Activated B cell treated with CpG ODN at 0.5 μM for 24 hours (primary cell): ENCODE results near the gene TMEFF2. TPM values are rescaled to one million over a fixed set of nuclear protein-coding genes. Genes with fewer than 3 reads are reported as not detected.

Experiments
- ATAC-seq: fragments of 200-7000 bp; cut with Tn5 transposase; one replicate; pipeline ENCODE4 v1.10.0; 2021; ENCODE audit warnings: low read depth, mild to moderate bottlenecking, moderate library complexity
- CTCF ChIA-PET: fragments of 350-600 bp; sonication (Branson Sonifier 250); formaldehyde crosslinking; loops from one replicate; lab custom pipeline; 2021; ENCODE audit warnings: antibody characterized with exemption; lab: Charles Lee
- POLR2A ChIA-PET: fragments of 350-600 bp; sonication (Branson Sonifier 250); formaldehyde crosslinking; loops from one replicate; lab custom pipeline; 2021; ENCODE audit warnings: antibody characterized with exemption; lab: Charles Lee
- DNase-seq: peaks from one replicate; pipeline ENCODE4 v3.0.0; 2022
- H3K27ac Mint-ChIP-seq: one replicate; pipeline ENCODE4 v1.8.0; 2020; ENCODE audit warnings: mixed read lengths
- H3K27me3 Mint-ChIP-seq: one replicate; pipeline ENCODE4 v1.8.0; 2021; ENCODE audit warnings: mixed read lengths
- H3K36me3 Mint-ChIP-seq: one replicate; pipeline ENCODE4 v1.8.0; 2021; ENCODE audit warnings: low read depth, mixed read lengths
- H3K4me1 Mint-ChIP-seq: one replicate; pipeline ENCODE4 v1.8.0; 2021; ENCODE audit warnings: mixed read lengths
- H3K4me3 Mint-ChIP-seq: one replicate; pipeline ENCODE4 v1.8.0; 2020; ENCODE audit warnings: mild to moderate bottlenecking, mixed read lengths
- H3K9me3 Mint-ChIP-seq: one replicate; pipeline ENCODE4 v1.8.0; 2020; ENCODE audit warnings: mixed read lengths
- intact Hi-C: fragments of 100-400 bp; cut with micrococcal nuclease; formaldehyde crosslinking; loops from one replicate; pipeline ENCODE4 v1.15.1; 2024
- total RNA-seq: library from RNA; stranded (reverse); gene quantifications from 2 replicates; pipeline ENCODE4 v1.2.3, GENCODE V29; 2022
- TF ChIP-seq, protein P1 (sequence below): fragments of 200-600 bp; IDR thresholded peaks from one replicate; pipeline ENCODE4 v1.8.0; 2022; ENCODE audit warnings: antibody characterized with exemption, mild to moderate bottlenecking

Gene TMEFF2
- total RNA-seq, 1 donor from 2014 or later = not detected

DNA sequence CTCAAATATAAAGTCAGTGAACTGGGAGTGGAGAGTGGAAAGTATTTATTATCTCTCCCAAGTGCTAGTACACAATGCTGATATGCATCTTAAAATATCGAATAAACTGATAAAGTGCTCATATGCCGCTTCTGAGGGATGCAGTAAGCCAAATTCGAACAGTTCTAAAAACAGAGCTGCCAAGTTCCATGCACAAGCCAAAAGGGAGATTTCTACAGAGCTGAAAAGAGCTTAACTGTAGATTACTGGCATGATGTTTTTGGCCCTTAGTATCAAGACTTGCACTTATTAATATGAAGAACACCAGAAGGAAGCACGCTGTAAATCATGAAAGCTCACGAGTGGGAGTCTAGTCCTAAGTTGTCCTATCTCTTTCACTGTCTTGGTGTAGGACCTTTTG, 7.9 kb downstream of the TMEFF2 start:
- Mint-ChIP-seq H3K4me3 (no peak overlapping the region), H3K27me3 (peaks cover 22% of the 10 kb centered on the region), H3K36me3 (no peaks in the 10 kb centered on the region), H3K27ac (no peak overlapping the region), H3K9me3 (no peaks in the 10 kb centered on the region), H3K4me1 (no peaks in the 10 kb centered on the region)
- TF ChIP-seq, protein P1, sequence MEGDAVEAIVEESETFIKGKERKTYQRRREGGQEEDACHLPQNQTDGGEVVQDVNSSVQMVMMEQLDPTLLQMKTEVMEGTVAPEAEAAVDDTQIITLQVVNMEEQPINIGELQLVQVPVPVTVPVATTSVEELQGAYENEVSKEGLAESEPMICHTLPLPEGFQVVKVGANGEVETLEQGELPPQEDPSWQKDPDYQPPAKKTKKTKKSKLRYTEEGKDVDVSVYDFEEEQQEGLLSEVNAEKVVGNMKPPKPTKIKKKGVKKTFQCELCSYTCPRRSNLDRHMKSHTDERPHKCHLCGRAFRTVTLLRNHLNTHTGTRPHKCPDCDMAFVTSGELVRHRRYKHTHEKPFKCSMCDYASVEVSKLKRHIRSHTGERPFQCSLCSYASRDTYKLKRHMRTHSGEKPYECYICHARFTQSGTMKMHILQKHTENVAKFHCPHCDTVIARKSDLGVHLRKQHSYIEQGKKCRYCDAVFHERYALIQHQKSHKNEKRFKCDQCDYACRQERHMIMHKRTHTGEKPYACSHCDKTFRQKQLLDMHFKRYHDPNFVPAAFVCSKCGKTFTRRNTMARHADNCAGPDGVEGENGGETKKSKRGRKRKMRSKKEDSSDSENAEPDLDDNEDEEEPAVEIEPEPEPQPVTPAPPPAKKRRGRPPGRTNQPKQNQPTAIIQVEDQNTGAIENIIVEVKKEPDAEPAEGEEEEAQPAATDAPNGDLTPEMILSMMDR = no peak
- ATAC-seq (no peak), DNase-seq (no peak)
- intact Hi-C loops = no loop called here
- ChIA-PET CTCF (no interaction called here), POLR2A (no interaction called here)

DNA sequence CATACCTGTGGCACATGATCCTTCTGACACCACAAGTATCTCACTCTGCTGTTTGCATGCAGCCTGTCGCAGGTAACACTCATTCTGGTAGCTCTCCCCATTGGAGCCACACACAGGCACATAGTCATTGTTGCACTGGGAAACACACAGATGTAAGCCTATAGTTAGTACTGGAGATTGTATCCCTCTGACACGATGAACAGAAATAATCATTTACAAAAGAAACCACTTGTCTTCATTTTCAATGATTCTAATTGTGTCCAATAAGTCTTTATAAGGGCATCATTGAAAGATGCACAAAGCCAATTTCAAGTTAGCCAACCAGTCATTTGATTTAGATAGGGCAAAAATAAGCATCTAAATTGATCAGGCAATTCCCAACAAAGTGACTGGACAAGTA, 10.4 kb downstream of the TMEFF2 start:
- TF ChIP-seq, protein P1 = no peak
- Mint-ChIP-seq H3K27ac (no peak overlapping the region), H3K36me3 (no peaks in the 10 kb centered on the region)

DNA sequence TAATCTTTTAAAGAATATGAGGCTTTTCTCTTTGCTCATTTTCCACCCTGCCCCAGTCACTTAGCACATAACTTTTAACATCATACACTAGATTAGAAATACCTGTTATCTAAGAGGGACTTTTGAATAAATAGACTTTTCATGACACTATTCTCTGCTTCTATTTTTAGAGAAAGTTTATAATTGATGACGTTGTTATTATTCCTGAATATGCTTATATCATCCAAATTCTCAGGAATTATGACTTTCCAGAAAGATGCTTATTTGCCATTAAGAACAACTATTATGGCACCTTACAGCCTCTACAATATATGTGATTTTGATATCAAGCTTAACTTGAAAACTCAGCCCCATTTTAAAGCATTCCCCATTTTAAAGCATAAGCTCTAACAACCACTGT, 11.4 kb downstream of the TMEFF2 start:
- Mint-ChIP-seq H3K27me3 (peaks cover 11% of the 10 kb centered on the region), H3K36me3 (no peaks in the 10 kb centered on the region), H3K27ac (no peak overlapping the region), H3K9me3 (no peaks in the 10 kb centered on the region), H3K4me1 (no peaks in the 10 kb centered on the region), H3K4me3 (no peak overlapping the region)
- no peak for DNase-seq
- intact Hi-C loops = no loop called here
- ChIA-PET POLR2A (no interaction called here), CTCF (no interaction called here)
- ATAC-seq = no peak
- TF ChIP-seq, protein P1 = no peak

More for the DNA sequence above, 10.4 kb downstream of the TMEFF2 start:
- Mint-ChIP-seq H3K4me1 (no peaks in the 10 kb centered on the region), H3K27me3 (peaks cover 14% of the 10 kb centered on the region), H3K4me3 (no peak overlapping the region), H3K9me3 (no peaks in the 10 kb centered on the region)
- no peak for DNase-seq
- POLR2A ChIA-PET = no interaction called here
- intact Hi-C loops = no loop called here
- ATAC-seq = no peak
- CTCF ChIA-PET = no interaction called here

DNA sequence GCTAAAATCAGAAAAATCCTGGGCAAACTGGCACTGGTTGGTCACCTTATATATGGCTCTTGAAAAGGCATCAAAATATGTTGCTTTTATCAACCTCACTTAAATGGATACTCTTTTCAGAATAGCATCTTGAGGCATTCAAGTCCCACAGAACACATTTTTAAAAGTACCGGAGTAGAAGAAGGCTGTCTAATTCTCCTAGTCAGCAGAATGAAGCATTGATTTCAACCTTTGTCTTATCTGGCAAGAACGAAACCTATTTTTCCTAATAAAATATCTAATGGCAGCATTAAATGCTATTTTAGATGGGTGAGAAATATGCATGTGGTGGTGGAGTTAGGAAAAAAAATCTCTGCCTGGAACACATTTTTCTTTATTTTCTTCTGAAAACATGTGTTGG, 27.8 kb downstream of the TMEFF2 start:
- H3K9me3 Mint-ChIP-seq = no peaks in the 10 kb centered on the region
- H3K4me3 Mint-ChIP-seq = no peak overlapping the region
- no peaks in the 10 kb centered on the region for H3K36me3 Mint-ChIP-seq
- POLR2A ChIA-PET = no interaction called here
- no peak overlapping the region for H3K27ac Mint-ChIP-seq
- TF ChIP-seq, protein P1 = no peak
- CTCF ChIA-PET = no interaction called here
- peaks cover 4% of the 10 kb centered on the region for H3K27me3 Mint-ChIP-seq
- H3K4me1 Mint-ChIP-seq = peaks cover 5% of the 10 kb centered on the region
- ATAC-seq = no peak
- no peak for DNase-seq
- intact Hi-C loops = no loop called here

DNA sequence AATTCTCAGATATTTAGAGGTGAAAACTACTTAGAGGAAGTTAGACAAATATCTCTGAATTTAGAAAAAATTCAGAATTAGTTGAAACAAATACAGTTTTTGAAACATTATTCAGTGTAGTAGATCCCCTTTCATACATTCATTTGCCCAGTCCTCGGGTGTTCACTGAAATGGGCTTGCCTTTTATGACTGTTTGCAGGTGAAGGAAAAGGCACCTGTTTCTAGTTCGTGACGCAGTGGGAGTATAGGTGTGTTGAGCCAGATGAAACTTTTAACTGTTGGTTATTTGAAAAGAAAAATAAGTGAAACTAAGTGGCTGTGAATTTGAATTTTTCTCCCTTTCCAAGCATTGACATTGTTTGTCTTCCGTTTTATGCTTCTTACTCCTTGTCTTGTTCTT, 28.9 kb downstream of the TMEFF2 start:
- Mint-ChIP-seq H3K36me3 (no peaks in the 10 kb centered on the region), H3K27ac (no peak overlapping the region), H3K4me1 (peaks cover 12% of the 10 kb centered on the region), H3K27me3 (peaks cover 4% of the 10 kb centered on the region), H3K9me3 (no peaks in the 10 kb centered on the region), H3K4me3 (no peak overlapping the region)
- TF ChIP-seq, protein P1 = no peak
- DNase-seq (no peak), ATAC-seq (no peak)
- ChIA-PET CTCF (no interaction called here), POLR2A (no interaction called here)
- intact Hi-C loops = no loop called here
